SK-N-SH treated with all-trans-retinoic acid at 6 μM for 48 hours (cell line): Measurements from ENCODE around the gene RIN3.

ENCODE experiments used
- ATAC-seq: fragments of 200-7000 bp; cut with Tn5 transposase; 3 replicates; pipeline ENCODE4 v1.9.1; 2020; ENCODE audit warnings: mild to moderate bottlenecking, moderate library complexity
- BACH2 ChIP-seq: fragments of 250-450 bp; sonication (Bioruptor Pico); IDR thresholded peaks from 2 replicates; pipeline ENCODE4 v1.9.0; 2021; ENCODE audit warnings: mild to moderate bottlenecking, borderline replicate concordance
- CSRNP3 ChIP-seq: fragments of 250-450 bp; sonication (Bioruptor Pico); IDR thresholded peaks from 2 replicates; pipeline ENCODE4 v1.5.1; 2021; ENCODE audit warnings: mild to moderate bottlenecking, moderate library complexity
- ESRRG ChIP-seq: fragments of 250-450 bp; sonication (Bioruptor Pico); IDR thresholded peaks from 2 replicates; pipeline ENCODE4 v1.6.1; 2021; ENCODE audit warnings: mild to moderate bottlenecking
- GLIS3 ChIP-seq: fragments of 250-450 bp; sonication (Bioruptor Pico); IDR thresholded peaks from 2 replicates; pipeline ENCODE4 v1.5.0; 2020; ENCODE audit warnings: mild to moderate bottlenecking, moderate library complexity
- ISL1 ChIP-seq: fragments of 250-450 bp; sonication (Bioruptor Pico); IDR thresholded peaks from 2 replicates; pipeline ENCODE4 v2.1.2; 2022; ENCODE audit warnings: mild to moderate bottlenecking, moderate library complexity
- OSR1 ChIP-seq: fragments of 250-450 bp; sonication (Bioruptor Pico); IDR thresholded peaks from 2 replicates; pipeline ENCODE4 v1.8.0; 2022; ENCODE audit warnings: moderate library complexity, mild to moderate bottlenecking, inconsistent platforms
- PPARA ChIP-seq: fragments of 250-450 bp; sonication (Bioruptor Pico); IDR thresholded peaks from 2 replicates; pipeline ENCODE4 v1.5.0; 2020; ENCODE audit warnings: mild to moderate bottlenecking, borderline replicate concordance
- RARB ChIP-seq: fragments of 250-450 bp; sonication (Bioruptor Pico); IDR thresholded peaks from 2 replicates; pipeline ENCODE4 v1.8.0; 2021; ENCODE audit warnings: mild to moderate bottlenecking, moderate library complexity
- SNAI2 ChIP-seq: fragments of 250-450 bp; sonication (Bioruptor Pico); IDR thresholded peaks from 2 replicates; pipeline ENCODE4 v1.5.0; 2020; ENCODE audit warnings: mild to moderate bottlenecking, moderate library complexity
- TCF4 ChIP-seq: fragments of 250-450 bp; sonication (Bioruptor Pico); IDR thresholded peaks from 2 replicates; pipeline ENCODE4 v1.8.0; 2021; ENCODE audit warnings: mild to moderate bottlenecking, moderate library complexity, borderline replicate concordance
- TOX ChIP-seq: fragments of 250-450 bp; sonication (Bioruptor Pico); IDR thresholded peaks from 2 replicates; pipeline ENCODE4 v1.8.0; 2021; ENCODE audit warnings: mild to moderate bottlenecking, moderate library complexity, borderline replicate concordance
- ZC3H10 ChIP-seq: fragments of 250-450 bp; sonication (Bioruptor Pico); IDR thresholded peaks from 2 replicates; pipeline ENCODE4 v1.5.1; 2021; ENCODE audit warnings: mild to moderate bottlenecking, moderate library complexity
- ZFP3 ChIP-seq: fragments of 250-450 bp; sonication (Bioruptor Pico); IDR thresholded peaks from 2 replicates; pipeline ENCODE4 v1.5.0; 2020; ENCODE audit warnings: mild to moderate bottlenecking, moderate library complexity
- ZFP30 ChIP-seq: fragments of 450-650 bp; formaldehyde crosslinking; IDR thresholded peaks from 2 replicates; pipeline ENCODE4 v1.5.0; 2022; ENCODE audit warnings: mild to moderate bottlenecking, moderate library complexity
- ZNF565 ChIP-seq: fragments of 450-650 bp; formaldehyde crosslinking; conservative IDR thresholded peaks from 2 replicates; pipeline ENCODE4 v1.5.0; 2020; ENCODE audit warnings: low read depth, mild to moderate bottlenecking, moderate library complexity
- ZNF70 ChIP-seq: fragments of 450-650 bp; formaldehyde crosslinking; IDR thresholded peaks from 2 replicates; pipeline ENCODE4 v1.5.0; 2020; ENCODE audit warnings: mild to moderate bottlenecking, moderate library complexity
- ZNF8 ChIP-seq: fragments of 450-650 bp; formaldehyde crosslinking; IDR thresholded peaks from 2 replicates; pipeline ENCODE4 v1.5.0; 2020; ENCODE audit warnings: mild to moderate bottlenecking, moderate library complexity
- TF ChIP-seq, protein P1 (sequence below): fragments of 250-450 bp; sonication (Bioruptor Pico); IDR thresholded peaks from 2 replicates; pipeline ENCODE4 v1.5.1; 2020; ENCODE audit warnings: low read depth, mild to moderate bottlenecking, moderate library complexity
- TF ChIP-seq, protein P2 (sequence below): fragments of 250-450 bp; sonication (Bioruptor Pico); IDR thresholded peaks from 2 replicates; pipeline ENCODE4 v1.5.0; 2020; ENCODE audit warnings: mild to moderate bottlenecking, moderate library complexity
- TF ChIP-seq, protein P3 (sequence below): fragments of 250-450 bp; sonication (Bioruptor Pico); IDR thresholded peaks from 2 replicates; pipeline ENCODE4 v1.8.0; 2020; ENCODE audit warnings: mild to moderate bottlenecking, moderate library complexity, borderline replicate concordance
- TF ChIP-seq, protein P4 (sequence below): fragments of 250-450 bp; sonication (Bioruptor Pico); IDR thresholded peaks from 2 replicates; pipeline ENCODE4 v1.8.0; 2021; ENCODE audit warnings: low read depth, mild to moderate bottlenecking, moderate library complexity, borderline replicate concordance

The RIN3 gene

GRCh38 chr14:92475037-92475436 is 38.5 kb upstream of the RIN3 start:
- ATAC-seq, result no peak
- TF ChIP-seq ZNF8 (CRISPR knock-in tag), result no peak
- no peak for TF ChIP-seq GLIS3 (CRISPR knock-in tag)
- TF ChIP-seq, protein P1, sequence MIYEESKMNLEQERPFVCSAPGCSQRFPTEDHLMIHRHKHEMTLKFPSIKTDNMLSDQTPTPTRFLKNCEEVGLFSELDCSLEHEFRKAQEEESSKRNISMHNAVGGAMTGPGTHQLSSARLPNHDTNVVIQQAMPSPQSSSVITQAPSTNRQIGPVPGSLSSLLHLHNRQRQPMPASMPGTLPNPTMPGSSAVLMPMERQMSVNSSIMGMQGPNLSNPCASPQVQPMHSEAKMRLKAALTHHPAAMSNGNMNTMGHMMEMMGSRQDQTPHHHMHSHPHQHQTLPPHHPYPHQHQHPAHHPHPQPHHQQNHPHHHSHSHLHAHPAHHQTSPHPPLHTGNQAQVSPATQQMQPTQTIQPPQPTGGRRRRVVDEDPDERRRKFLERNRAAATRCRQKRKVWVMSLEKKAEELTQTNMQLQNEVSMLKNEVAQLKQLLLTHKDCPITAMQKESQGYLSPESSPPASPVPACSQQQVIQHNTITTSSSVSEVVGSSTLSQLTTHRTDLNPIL, result no peak
- TF ChIP-seq TCF4 (CRISPR knock-in tag), result no peak
- no peak for TF ChIP-seq CSRNP3 (CRISPR knock-in tag)
- TF ChIP-seq TOX, result no peak
- TF ChIP-seq, protein P2, sequence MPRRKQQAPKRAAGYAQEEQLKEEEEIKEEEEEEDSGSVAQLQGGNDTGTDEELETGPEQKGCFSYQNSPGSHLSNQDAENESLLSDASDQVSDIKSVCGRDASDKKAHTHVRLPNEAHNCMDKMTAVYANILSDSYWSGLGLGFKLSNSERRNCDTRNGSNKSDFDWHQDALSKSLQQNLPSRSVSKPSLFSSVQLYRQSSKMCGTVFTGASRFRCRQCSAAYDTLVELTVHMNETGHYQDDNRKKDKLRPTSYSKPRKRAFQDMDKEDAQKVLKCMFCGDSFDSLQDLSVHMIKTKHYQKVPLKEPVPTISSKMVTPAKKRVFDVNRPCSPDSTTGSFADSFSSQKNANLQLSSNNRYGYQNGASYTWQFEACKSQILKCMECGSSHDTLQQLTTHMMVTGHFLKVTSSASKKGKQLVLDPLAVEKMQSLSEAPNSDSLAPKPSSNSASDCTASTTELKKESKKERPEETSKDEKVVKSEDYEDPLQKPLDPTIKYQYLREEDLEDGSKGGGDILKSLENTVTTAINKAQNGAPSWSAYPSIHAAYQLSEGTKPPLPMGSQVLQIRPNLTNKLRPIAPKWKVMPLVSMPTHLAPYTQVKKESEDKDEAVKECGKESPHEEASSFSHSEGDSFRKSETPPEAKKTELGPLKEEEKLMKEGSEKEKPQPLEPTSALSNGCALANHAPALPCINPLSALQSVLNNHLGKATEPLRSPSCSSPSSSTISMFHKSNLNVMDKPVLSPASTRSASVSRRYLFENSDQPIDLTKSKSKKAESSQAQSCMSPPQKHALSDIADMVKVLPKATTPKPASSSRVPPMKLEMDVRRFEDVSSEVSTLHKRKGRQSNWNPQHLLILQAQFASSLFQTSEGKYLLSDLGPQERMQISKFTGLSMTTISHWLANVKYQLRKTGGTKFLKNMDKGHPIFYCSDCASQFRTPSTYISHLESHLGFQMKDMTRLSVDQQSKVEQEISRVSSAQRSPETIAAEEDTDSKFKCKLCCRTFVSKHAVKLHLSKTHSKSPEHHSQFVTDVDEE, result no peak
- no peak for TF ChIP-seq ISL1
- TF ChIP-seq ZFP30, result no peak
- no peak for TF ChIP-seq ESRRG (CRISPR knock-in tag)
- TF ChIP-seq PPARA, result no peak
- TF ChIP-seq, all 23 proteins: peak for 0

GRCh38 chr14:92475451-92476187 is 38.0 kb upstream of the RIN3 start:
- TF ChIP-seq ZC3H10 (CRISPR knock-in tag) (no peak), ZFP3 (CRISPR knock-in tag) (no peak), RARB (CRISPR knock-in tag) (no peak), ZNF8 (CRISPR knock-in tag) (no peak), SNAI2 (no peak), ZFP30 (no peak), ZNF565 (CRISPR knock-in tag) (no peak), ZNF70 (CRISPR knock-in tag) (no peak), BACH2 (no peak), OSR1 (CRISPR knock-in tag) (no peak)
- TF ChIP-seq, protein P3, sequence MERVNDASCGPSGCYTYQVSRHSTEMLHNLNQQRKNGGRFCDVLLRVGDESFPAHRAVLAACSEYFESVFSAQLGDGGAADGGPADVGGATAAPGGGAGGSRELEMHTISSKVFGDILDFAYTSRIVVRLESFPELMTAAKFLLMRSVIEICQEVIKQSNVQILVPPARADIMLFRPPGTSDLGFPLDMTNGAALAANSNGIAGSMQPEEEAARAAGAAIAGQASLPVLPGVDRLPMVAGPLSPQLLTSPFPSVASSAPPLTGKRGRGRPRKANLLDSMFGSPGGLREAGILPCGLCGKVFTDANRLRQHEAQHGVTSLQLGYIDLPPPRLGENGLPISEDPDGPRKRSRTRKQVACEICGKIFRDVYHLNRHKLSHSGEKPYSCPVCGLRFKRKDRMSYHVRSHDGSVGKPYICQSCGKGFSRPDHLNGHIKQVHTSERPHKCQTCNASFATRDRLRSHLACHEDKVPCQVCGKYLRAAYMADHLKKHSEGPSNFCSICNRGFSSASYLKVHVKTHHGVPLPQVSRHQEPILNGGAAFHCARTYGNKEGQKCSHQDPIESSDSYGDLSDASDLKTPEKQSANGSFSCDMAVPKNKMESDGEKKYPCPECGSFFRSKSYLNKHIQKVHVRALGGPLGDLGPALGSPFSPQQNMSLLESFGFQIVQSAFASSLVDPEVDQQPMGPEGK, result no peak
- TF ChIP-seq, protein P4, sequence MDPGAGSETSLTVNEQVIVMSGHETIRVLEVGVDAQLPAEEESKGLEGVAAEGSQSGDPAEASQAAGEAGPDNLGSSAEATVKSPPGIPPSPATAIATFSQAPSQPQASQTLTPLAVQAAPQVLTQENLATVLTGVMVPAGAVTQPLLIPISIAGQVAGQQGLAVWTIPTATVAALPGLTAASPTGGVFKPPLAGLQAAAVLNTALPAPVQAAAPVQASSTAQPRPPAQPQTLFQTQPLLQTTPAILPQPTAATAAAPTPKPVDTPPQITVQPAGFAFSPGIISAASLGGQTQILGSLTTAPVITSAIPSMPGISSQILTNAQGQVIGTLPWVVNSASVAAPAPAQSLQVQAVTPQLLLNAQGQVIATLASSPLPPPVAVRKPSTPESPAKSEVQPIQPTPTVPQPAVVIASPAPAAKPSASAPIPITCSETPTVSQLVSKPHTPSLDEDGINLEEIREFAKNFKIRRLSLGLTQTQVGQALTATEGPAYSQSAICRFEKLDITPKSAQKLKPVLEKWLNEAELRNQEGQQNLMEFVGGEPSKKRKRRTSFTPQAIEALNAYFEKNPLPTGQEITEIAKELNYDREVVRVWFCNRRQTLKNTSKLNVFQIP, result no peak
- ATAC-seq, result no peak

- TF ChIP-seq RARB (CRISPR knock-in tag) (no peak), TCF4 (CRISPR knock-in tag) (no peak), ZNF8 (CRISPR knock-in tag) (no peak), CSRNP3 (CRISPR knock-in tag) (no peak), ESRRG (CRISPR knock-in tag) (no peak), ZFP3 (CRISPR knock-in tag) (no peak), ZC3H10 (CRISPR knock-in tag) (no peak)
- ATAC-seq, result no peak
These were observed 32.7 kb upstream of the RIN3 start for GRCh38 chr14:92480856-92481255.
